Activated CD8-positive, alpha-beta memory T cell treated with anti-CD3 and anti-CD28 coated beads, Interleukin-2, amount 50 U/mL, for 1 hour (primary cell): Measurements from ENCODE around the gene TECPR1.

ENCODE experiments used
- DNase-seq: peaks from one replicate; pipeline ENCODE4 v3.0.0-alpha.2; 2020; ENCODE audit errors: extremely low read depth

TECPR1 gene

GRCh38 chr7:98249106-98249505 is 2.9 kb downstream of the TECPR1 start:
- DNase-seq: no peak

GRCh38 chr7:98248156-98248555 is 3.9 kb downstream of the TECPR1 start:
- DNase-seq: no peak

GRCh38 chr7:98244871-98245270 is 7.2 kb downstream of the TECPR1 start:
- no peak for DNase-seq

DNA sequence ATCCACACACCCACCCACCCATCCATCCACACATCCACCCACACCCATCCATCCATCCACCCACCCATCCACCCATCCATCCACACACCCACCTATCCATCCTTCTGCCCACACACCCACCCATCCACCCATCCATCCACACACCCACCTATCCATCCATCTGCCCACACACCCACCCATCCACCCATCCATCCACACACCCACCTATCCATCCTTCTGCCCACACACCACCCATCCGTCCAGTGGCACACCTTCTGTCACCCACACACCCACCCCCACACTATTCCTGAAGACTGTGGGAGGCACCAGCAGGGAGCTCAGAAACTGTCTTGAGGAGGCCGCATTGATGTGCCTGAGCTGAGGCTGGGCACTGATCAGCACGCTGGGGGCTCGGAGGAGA is 9.1 kb downstream of the TECPR1 start:
- no peak for DNase-seq

GRCh38 chr7:98242342-98242741 is 9.7 kb downstream of the TECPR1 start:
- no peak for DNase-seq

DNA sequence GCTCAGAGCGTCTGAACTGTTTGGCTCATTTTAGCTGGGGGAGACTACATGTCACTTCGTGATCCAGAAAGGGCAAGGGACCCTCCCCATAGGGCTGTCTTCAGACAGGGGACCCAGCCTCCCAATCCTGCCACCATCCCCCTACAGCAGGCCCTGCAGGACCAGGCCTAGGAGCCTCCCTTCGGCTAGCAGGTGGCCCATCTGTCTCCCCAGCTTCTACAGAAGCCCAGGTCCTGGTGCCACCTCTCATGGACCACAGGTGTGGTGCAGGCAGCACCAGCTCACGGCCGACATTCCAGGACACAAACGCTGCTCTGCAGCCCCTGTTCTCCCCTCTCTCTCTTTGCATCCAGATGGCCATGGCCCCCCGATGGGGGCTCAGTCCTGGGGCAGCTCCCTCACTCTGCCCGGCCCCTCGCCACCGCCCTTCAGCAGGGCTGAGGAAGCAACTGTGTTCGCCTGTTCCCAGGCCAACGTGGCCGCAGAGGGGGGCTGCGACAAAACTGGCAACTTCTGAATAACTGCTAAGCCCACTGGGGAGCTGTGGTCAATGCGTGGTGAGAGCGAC is 10.3 kb downstream of the TECPR1 start:
- no peak for DNase-seq

- no peak for DNase-seq
These were observed 10.9 kb downstream of the TECPR1 start for GRCh38 chr7:98240961-98241673.

DNA sequence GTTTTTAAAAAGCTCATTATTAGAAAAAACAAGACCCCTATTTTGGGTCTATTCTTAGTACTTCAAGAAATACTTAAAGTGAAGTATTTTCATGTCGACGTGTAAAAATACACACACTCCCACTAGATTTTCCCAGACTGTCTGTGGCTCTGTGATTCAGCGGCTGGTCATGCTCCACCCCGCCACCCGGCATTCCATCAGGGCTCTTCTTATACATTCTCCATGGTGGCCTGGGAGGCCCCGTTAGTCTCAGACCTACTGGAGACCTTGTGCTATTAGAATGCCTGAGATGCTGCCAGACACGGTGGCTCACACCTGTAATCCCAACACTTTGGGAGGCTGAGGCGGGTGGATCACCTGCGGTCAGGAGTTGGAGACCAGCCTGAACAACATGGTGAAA is 13.1 kb downstream of the TECPR1 start:
- DNase-seq: no peak

DNA sequence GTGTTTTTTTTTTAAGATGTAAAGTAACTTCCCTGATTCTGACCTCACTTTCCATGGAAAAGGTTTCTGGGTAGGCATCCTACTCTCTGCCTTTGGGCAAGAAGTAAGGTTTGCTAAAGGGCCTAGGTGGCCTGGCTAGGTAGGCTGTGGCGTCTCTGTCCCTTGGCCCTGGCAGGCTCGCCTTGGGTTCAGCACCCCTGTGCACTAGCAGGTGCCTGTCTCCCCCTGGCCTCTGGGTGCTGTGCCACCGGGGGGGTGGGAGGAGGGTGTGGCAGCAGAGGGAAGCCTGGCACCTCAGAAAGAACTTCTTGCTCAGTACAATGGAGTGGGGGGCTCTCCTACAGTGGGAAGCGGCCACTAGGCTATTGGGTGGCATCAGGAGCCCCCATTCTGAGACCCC is 14.0 kb downstream of the TECPR1 start:
- DNase-seq: no peak

DNA sequence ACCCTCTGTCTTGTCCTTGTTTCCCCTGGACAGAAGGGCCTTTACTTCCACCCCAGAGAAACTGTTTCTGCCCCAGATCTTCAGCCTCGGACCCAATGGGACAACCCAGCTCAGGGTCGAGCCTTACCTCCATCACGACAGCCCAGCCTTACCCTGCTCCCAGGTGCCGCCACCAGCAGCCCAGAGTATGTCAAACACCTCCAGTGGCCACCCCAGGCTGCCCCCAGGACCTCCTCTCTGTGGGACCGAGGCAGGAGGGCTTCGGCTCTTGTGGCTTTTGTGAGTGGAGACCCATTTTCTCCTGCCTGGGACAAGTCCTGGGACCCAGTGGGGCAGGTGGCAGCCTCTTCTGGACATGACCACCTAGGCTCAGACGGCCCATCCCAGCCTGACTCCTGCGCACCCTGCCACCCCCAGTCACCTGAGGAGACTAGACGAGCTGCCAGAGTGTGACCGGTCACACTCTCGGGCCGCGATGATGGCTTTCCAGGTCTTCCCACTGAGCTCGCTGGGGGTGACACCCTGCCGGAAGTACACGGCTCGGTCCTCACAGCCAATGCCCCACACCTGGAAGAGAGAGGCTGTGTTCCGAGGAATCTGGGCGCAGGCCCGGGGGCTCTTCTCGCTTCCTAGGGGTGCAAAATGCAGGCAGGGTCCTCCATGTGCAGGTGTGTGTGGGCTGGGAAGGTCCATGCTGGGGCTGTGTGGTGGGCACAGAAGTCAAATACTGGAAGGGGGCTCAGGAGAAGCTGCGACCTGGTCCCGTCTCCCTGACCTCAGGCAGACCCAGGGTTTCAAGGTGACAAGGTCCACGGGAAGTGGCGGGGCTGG is 15.5 kb downstream of the TECPR1 start:
- no peak for DNase-seq

- no peak for DNase-seq
These were observed 16.1 kb downstream of the TECPR1 start for GRCh38 chr7:98235901-98236300.

DNA sequence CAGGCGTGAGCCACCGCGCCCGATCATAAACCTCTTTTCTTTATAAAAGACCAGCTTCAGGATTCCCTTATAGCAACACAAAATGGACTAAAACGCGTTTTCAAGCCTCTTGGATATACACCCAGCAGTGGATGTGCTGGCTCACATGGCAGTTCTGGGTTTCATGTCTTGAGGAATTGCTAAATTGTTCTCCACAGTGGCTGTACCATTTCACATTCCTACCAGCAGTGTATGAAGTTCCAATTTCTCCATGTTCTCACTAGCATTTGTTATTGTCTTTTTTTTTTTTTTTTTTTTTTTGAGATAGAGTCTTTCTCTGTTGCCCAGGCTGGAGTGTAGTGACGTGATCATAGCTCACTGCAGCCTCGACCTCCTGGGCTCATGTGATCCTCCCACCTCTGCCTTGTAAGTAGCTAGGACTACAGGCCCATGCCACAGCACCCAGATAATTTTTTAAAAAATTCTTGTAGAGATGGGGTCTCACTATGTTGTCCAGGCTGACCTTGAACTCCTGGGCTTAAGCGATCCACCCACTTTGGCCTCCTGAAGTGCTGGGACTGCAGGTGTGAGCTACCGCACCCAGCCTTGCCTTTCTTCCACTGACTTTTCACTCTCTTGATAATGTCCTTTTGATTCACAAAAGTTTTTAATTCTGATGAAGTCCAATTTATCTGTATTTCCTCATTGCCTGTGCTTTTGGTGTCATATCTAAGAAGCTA is 17.4 kb downstream of the TECPR1 start:
- no peak for DNase-seq

GRCh38 chr7:98233219-98234070 is 18.6 kb downstream of the TECPR1 start:
- no peak for DNase-seq

DNA sequence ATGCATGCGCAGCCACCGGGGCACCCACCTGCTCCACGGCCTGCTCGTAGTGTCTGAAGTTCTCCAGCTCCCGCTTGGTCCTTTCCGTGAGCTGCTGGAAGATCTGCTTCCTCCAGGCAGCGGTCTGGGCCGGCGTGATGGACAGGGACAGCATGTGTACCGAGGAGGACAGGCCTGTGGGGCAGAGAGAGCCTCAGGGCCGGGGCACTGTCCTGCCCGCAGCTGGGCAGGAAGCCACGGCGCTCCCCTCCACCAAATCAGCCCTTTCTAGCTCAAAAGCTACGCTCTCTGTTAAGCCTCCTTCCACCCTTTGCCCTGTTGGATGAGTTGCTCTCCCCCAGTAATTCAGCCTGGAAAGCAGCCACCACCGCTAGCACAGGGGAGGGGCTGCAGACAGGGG is 19.2 kb downstream of the TECPR1 start:
- DNase-seq: no peak

- DNase-seq: no peak
These were observed 19.8 kb downstream of the TECPR1 start for GRCh38 chr7:98232263-98232585.

DNA sequence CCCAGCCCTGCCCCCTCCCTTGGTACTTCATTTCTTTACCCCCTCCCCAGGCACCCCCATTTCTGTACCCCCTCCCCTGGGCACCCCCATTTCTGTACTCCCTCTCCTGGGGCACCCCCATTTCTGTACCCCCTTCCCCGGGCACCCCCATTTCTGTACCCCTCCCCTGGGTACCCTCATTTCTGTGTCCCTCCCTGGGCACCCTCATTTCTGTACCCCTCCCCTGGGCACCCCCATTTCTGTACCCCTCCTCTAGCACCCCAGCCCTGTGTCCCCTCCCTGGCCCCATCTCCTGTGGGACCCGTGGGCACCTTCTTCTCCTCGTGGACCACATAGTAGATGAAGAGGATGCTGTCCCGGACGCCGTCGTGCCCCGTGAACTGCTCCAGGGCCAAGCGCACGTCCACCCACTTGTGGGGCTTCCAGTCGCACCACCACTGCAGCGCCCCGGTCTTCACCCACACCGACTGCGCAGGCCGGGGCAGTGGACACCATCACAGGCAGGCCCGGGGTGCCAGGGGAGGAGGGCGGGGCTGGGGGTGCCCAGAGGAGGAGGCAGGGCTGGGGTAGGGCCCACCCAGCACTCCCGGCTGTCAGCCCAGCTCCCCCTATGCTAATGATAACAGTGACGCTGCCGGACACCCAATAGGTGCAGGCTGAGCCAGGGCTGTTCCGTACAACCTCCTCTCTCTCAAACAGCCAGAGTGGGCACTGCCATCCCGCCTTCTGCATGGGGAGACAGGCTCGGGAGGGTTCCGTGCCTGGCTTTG is 20.4 kb downstream of the TECPR1 start:
- DNase-seq: no peak

DNA sequence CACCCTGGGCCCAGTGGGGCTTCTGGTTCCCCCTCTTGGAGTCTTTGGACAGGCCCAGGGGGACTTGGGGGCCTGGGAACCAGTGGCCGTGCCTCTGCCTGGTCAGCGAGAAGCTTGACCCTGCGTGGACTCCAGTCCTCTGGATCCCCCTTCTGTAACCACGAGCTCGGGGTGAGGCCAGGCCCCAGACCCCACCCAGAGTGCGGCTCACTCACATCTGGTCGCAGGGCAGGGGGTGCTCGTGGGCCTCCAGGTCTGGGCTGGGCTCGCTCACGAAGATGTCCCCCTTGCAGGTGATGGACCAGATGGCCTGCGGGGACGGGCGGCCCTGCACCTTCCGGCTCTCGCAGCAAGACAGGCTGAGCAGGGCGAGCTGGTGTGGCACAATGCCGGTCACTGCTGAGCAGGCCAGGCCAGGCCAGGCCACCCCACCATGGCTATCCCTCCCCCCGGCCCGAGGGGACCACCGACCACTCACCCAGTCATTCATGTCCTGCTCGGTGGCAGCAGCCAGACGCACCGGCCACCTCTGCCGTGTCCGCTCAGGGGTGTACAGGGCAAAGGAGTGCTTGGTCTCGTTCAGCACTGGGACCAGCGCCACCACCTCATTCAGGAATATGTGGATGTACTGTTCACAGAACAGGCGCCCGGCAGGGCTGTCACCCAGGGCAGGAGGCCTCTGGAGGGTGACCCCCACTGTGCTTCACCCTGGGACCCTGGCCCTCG is 21.1 kb downstream of the TECPR1 start:
- DNase-seq: no peak

GRCh38 chr7:98229991-98230745 is 21.9 kb downstream of the TECPR1 start:
- no peak for DNase-seq

- DNase-seq: no peak
These were observed 22.6 kb downstream of the TECPR1 start for GRCh38 chr7:98229441-98229840.
